HepG2 (cell line): ENCODE results near the gene RASIP1. TPM values are rescaled to one million over a fixed set of nuclear protein-coding genes. Genes with fewer than 3 reads are reported as not detected.

Experiments
- ATAC-seq: fragments of 200-7000 bp; cut with Tn5 transposase; 3 replicates; pipeline ENCODE4 v1.9.1; 2020; ENCODE audit warnings: mild to moderate bottlenecking, moderate library complexity
- BruUV-seq: library from RNA; stranded (reverse); fragments of 400-500 nt; replicated peaks from 2 replicates; lab custom pipeline; 2021; lab: Mats Ljungman, UMichigan
- CTCF ChIA-PET: fragments of 300-600 bp; formaldehyde crosslinking; extraction: SDS; loops from one replicate; lab custom pipeline; 2021; ENCODE audit warnings: low total read pairs, inconsistent platforms, low intra/inter-chr PET ratio; lab: Yijun Ruan, JAX
- POLR2A ChIA-PET: fragments of 350-600 bp; sonication (Branson Sonifier 250); formaldehyde crosslinking; loops from one replicate; lab custom pipeline; 2020; ENCODE audit warnings: antibody characterized with exemption, inconsistent platforms; lab: Yijun Ruan, JAX
- DNase-seq: peaks from one replicate; pipeline ENCODE4 v3.0.0-alpha.2; 2015; ENCODE audit warnings: low spot score
- FAIRE-seq: peaks from 3 replicates; lab custom pipeline; 2011; peaks lifted over from hg19 to GRCh38; lab: Jason Lieb, UNC
- H2AFZ ChIP-seq: one replicate; pipeline ENCODE4 v1.6.1; 2011; ENCODE audit warnings: low read length, inconsistent platforms
- H3K27ac ChIP-seq: fragments of 300-600 bp; 3 replicates; pipeline ENCODE4 v1.8.0; 2011; ENCODE audit warnings: mixed run types, mild to moderate bottlenecking, mixed read lengths, low read length, inconsistent platforms; ENCODE audit not compliant: insufficient read depth; ENCODE audit errors: extremely low read length
- H3K27me3 ChIP-seq, 2 experiments: fragments of 200-600 bp in 1 of 2; 2 replicates in 1 of 2; 3 replicates in 1 of 2; pipeline versions ENCODE4 v1.6.0 to v1.8.0; 2011; ENCODE audit warnings: low read length in 2 of 2, mild to moderate bottlenecking in 2 of 2, moderate library complexity in 2 of 2, inconsistent platforms in 1 of 2; ENCODE audit not compliant: insufficient read depth in 2 of 2, control insufficient read depth in 1 of 2
- H3K36me3 ChIP-seq, 2 experiments: fragments of 200-600 bp in 1 of 2; replicated peaks in 1 of 2; 2 replicates in 1 of 2; 3 replicates in 1 of 2; pipeline versions ENCODE4 v1.5.1 to v1.8.0; 2011; ENCODE audit warnings: low read length in 2 of 2, inconsistent platforms in 1 of 2; ENCODE audit not compliant: insufficient read depth in 2 of 2, control insufficient read depth in 1 of 2
- H3K4me1 ChIP-seq: 2 replicates; pipeline ENCODE4 v1.5.1; 2012; ENCODE audit warnings: low read length, inconsistent platforms; ENCODE audit not compliant: insufficient read depth
- H3K4me2 ChIP-seq: 2 replicates; pipeline ENCODE4 v1.6.0; 2011; ENCODE audit warnings: low read depth, low read length, inconsistent platforms
- H3K4me3 ChIP-seq, 3 experiments: fragments of 200-600 bp in 1 of 3; sonication (generic), shearing (Covaris generic) in 1 of 3; replicated peaks in 1 of 3; 2 replicates each; pipeline ENCODE4 v1.5.1; 2011 to 2016; ENCODE audit warnings: low read length in 3 of 3, inconsistent platforms in 2 of 3, low read depth in 2 of 3, mild to moderate bottlenecking in 2 of 3, control low read depth in 1 of 3, mixed read lengths in 1 of 3; ENCODE audit not compliant: insufficient read depth in 1 of 3
- H3K79me2 ChIP-seq: one replicate; pipeline ENCODE4 v1.6.1; 2011; ENCODE audit warnings: low read length, inconsistent platforms; ENCODE audit not compliant: insufficient read depth
- H3K9ac ChIP-seq: 2 replicates; pipeline ENCODE4 v1.6.0; 2011; ENCODE audit warnings: mild to moderate bottlenecking, low read depth, low read length, inconsistent platforms; ENCODE audit not compliant: insufficient read depth
- H3K9me3 ChIP-seq: 2 replicates; pipeline ENCODE4 v1.5.1; 2012; ENCODE audit warnings: mild to moderate bottlenecking, low read length
- H4K20me1 ChIP-seq: 2 replicates; pipeline ENCODE4 v1.6.0; 2011; ENCODE audit warnings: inconsistent platforms, mild to moderate bottlenecking, low read length, moderate library complexity; ENCODE audit not compliant: insufficient read depth
- ATF5 ChIP-seq: sonication (generic); formaldehyde crosslinking; IDR thresholded peaks from 2 replicates; pipeline ENCODE4 v1.4.0; 2020; ENCODE audit warnings: mild to moderate bottlenecking, low read depth, missing genetic modification reagents
- HDAC2 ChIP-seq: sonication (generic); formaldehyde crosslinking; IDR thresholded peaks from 2 replicates; pipeline ENCODE4 v1.4.0; 2020; ENCODE audit warnings: missing genetic modification reagents
- HMGA1 ChIP-seq: sonication (generic); formaldehyde crosslinking; conservative IDR thresholded peaks from 2 replicates; pipeline ENCODE4 v1.4.0; 2020; ENCODE audit warnings: missing genetic modification reagents
- HNRNPH1 ChIP-seq: fragments of 200-400 bp; formaldehyde crosslinking; optimal IDR thresholded peaks from 2 replicates; pipeline ENCODE3; 2017; ENCODE audit warnings: mild to moderate bottlenecking, low read depth, low read length
- HNRNPUL1 ChIP-seq: fragments of 200-400 bp; formaldehyde crosslinking; IDR thresholded peaks from 2 replicates; pipeline ENCODE4 v1.6.1; 2017; ENCODE audit warnings: low read depth, mild to moderate bottlenecking, low read length, moderate library complexity
- HOXA3 ChIP-seq: sonication (generic); formaldehyde crosslinking; IDR thresholded peaks from 2 replicates; pipeline ENCODE4 v1.5.0; 2020; ENCODE audit warnings: missing genetic modification reagents
- JUND ChIP-seq: sonication (generic); formaldehyde crosslinking; IDR thresholded peaks from 2 replicates; pipeline ENCODE4 v1.8.0; 2022; ENCODE audit warnings: mild to moderate bottlenecking, missing genetic modification reagents
- KDM5A ChIP-seq: fragments of 200-600 bp; sonication (generic); IDR thresholded peaks from 2 replicates; pipeline ENCODE4 v1.7.0; 2018; ENCODE audit warnings: antibody characterized with exemption, mild to moderate bottlenecking, low read length, borderline replicate concordance
- MAX ChIP-seq: IDR thresholded peaks from 2 replicates; pipeline ENCODE4 v1.6.1; 2012; ENCODE audit warnings: inconsistent platforms
- NRL ChIP-seq: sonication (generic); formaldehyde crosslinking; IDR thresholded peaks from 2 replicates; pipeline ENCODE4 v1.5.0; 2020; ENCODE audit warnings: missing genetic modification reagents, mild to moderate bottlenecking, moderate library complexity, borderline replicate concordance
- SOX5 ChIP-seq: IDR thresholded peaks from 2 replicates; pipeline ENCODE4 v1.6.1; 2016; ENCODE audit warnings: borderline replicate concordance
- SP140L ChIP-seq: sonication (generic); formaldehyde crosslinking; IDR thresholded peaks from 2 replicates; pipeline ENCODE4 v1.4.0; 2020; ENCODE audit warnings: missing genetic modification reagents, borderline replicate concordance
- U2AF2 ChIP-seq: fragments of 200-400 bp; formaldehyde crosslinking; IDR thresholded peaks from 2 replicates; pipeline ENCODE4 v1.6.1; 2017; ENCODE audit warnings: low read depth, mild to moderate bottlenecking, low read length
- WIZ ChIP-seq: sonication (generic); formaldehyde crosslinking; IDR thresholded peaks from 2 replicates; pipeline ENCODE4 v1.5.1; 2020; ENCODE audit warnings: mild to moderate bottlenecking, missing genetic modification reagents
- ZFP36 ChIP-seq: fragments of 150-350 bp; IDR thresholded peaks from 2 replicates; pipeline ENCODE4 v1.6.1; 2018; ENCODE audit warnings: borderline replicate concordance, low read length, low read depth; ENCODE audit not compliant: partially characterized antibody
- ZNF230 ChIP-seq: sonication (generic); formaldehyde crosslinking; IDR thresholded peaks from 2 replicates; pipeline ENCODE4 v1.4.0; 2020; ENCODE audit warnings: mild to moderate bottlenecking, missing genetic modification reagents
- ZNF564 ChIP-seq: sonication (generic); formaldehyde crosslinking; IDR thresholded peaks from 2 replicates; pipeline ENCODE4 v1.8.1; 2023; ENCODE audit warnings: mild to moderate bottlenecking, missing genetic modification reagents
- ZNF670 ChIP-seq: sonication (generic); formaldehyde crosslinking; IDR thresholded peaks from 2 replicates; pipeline ENCODE4 v1.8.0; 2022; ENCODE audit warnings: mild to moderate bottlenecking, missing genetic modification reagents, borderline replicate concordance
- ZNF792 ChIP-seq: IDR thresholded peaks from 2 replicates; pipeline ENCODE4 v1.6.1; 2016
- ZSCAN12 ChIP-seq: sonication (generic); formaldehyde crosslinking; IDR thresholded peaks from 2 replicates; pipeline ENCODE4 v1.9.0; 2021; ENCODE audit warnings: mild to moderate bottlenecking, missing genetic modification reagents
- WGBS: methylation state at CpG from one replicate; pipeline ENCODE4 v1.1.6; 2017; ENCODE audit warnings: low lambda C conversion rate; 5-methylcytosine and 5-hydroxymethylcytosine counted together
- in situ Hi-C: cut with HindIII; loops from 2 replicates; pipeline ENCODE4 v1.10.0; 2017; ENCODE audit warnings: low pct_unique_long_range_greater_than_20kb; ENCODE audit not compliant: extremely low pct_ligation_motif_present
- intact Hi-C: fragments of 100-400 bp; cut with micrococcal nuclease; formaldehyde crosslinking; loops from one replicate; pipeline ENCODE4 v1.10.0; 2022; ENCODE audit not compliant: unreplicated experiment
- polyA plus RNA-seq, 8 experiments: library from polyadenylated mRNA; depleted of rRNA in 3 of 8; stranded (reverse) in 7 of 8; unstranded in 1 of 8; fragments of >200 nt; fragmentation: Illumina TruSeq in 4 of 8; extraction: Trizol in 4 of 8; gene quantifications; 2 replicates each; pipeline versions ENCODE4 v1.2.1 to v1.2.3, GENCODE V29; 2011 to 2016; ENCODE audit warnings: low read depth in 4 of 8, missing spikeins in 1 of 8, mixed read lengths in 1 of 8; ENCODE audit not compliant: insufficient read depth in 1 of 8
- total RNA-seq, 5 experiments: library from RNA; depleted of rRNA; stranded (reverse); fragments of >200 nt; fragmentation: Illumina TruSeq; extraction: Trizol; gene quantifications; 2 replicates each; pipeline ENCODE4 v1.2.3, GENCODE V29; 2016; ENCODE audit warnings: low read depth in 1 of 5
- TF ChIP-seq, protein P1 (sequence below): sonication (generic); formaldehyde crosslinking; IDR thresholded peaks from 2 replicates; pipeline ENCODE4 v1.8.1; 2023; ENCODE audit warnings: mild to moderate bottlenecking, moderate library complexity, missing genetic modification reagents

Gene RASIP1
- total and polyA plus RNA-seq, 2 of the 13 experiments (the other 11 are each of a cell fraction or from before 2014, with no cell fraction given), result 0.44 to 0.58 TPM

DNA sequence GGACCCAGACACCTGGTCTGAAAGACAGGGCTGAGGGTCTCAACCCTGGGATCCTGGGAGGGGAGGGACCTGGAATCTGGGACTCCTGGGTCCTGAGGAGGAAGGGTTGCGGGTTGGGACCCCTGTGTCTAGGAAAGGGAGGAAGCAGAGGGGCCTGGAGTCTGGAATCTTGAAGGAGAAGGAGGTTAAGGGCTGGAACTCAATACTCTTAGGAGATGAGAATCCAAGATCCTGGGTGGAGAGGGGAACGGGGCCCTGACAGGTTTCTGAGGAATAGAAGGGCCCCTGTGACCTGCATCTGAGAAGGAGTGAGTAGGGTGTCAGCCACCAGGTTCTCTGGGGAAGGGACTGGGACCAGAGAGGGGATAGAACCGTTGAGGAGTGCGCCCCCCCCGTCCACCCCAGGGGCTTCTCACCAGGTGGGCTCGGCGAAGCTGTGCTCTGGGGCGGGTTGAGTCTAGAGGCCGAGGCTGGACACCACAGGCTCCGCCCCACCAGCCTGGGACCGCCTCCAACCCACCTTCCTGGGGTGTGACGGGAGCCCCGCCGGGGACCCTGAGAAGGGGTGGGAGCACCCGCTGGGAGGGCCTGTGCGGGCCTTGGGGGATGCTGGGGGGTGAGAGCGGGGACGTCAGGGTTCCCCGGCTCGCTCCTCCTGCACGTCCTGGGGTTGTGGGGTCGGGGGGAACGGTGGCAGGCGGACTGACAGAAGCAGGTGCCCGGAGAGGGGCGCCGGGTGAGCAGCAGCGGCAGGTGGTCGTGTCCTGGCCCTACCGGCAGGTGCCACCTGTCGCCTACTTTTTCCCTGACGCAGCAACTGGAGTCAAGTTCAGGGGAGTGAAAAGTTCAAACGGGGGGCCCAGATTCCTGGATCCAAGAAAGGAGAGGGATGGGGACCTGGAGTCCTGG is 20.9 kb downstream of the RASIP1 start, which contains the start of gene MAMSTR (continued):
- TF ChIP-seq ZFP36 (no peak), ZSCAN12 (no peak), ATF5 (CRISPR knock-in tag) (no peak), ZNF670 (CRISPR knock-in tag) (0 out of 2 replicates have a peak, but pooled peaks have one; percentile 6), HMGA1 (no peak), ZNF564 (CRISPR knock-in tag) (0 out of 2 replicates have a peak, but pooled peaks have one; percentile 40), MAX (peak; percentile 41), HDAC2 (CRISPR knock-in tag) (no peak)
- TF ChIP-seq, all 625 proteins: peak for 36

GRCh38 chr19:48718711-48719231 is 21.6 kb downstream of the RASIP1 start:
- Histone ChIP-seq H3K4me1 (peaks cover 51% of the 10 kb centered on the region), H3K27me3 (no peaks in the 10 kb centered on the region; a peak in 1 of 5 replicates), H2AFZ (no peak overlapping the region), H3K9ac (peak overlapping the region; percentile 81), H3K79me2 (peaks cover 3% of the 10 kb centered on the region), H3K4me3 (peak overlapping the region; percentile 68 to 85 (median 76)), H3K36me3 (no peaks in the 10 kb centered on the region), H3K9me3 (no peaks in the 10 kb centered on the region), H3K27ac (peak overlapping the region; percentile 74), H4K20me1 (no peaks in the 10 kb centered on the region), H3K4me2 (peak overlapping the region; percentile 99)
- ChIA-PET CTCF (no interaction called here), POLR2A (interaction anchor here (0.7 to 6.3 kb wide), 3 partner anchors 9 to 214 kb away, joined by 3 to 40 read pairs (median 3); no protein-coding TSS in a partner anchor)
- DNase-seq (peak; percentile 90), FAIRE-seq (peak; percentile 57), ATAC-seq (peak; percentile 0; the same call in 1 of the 3 replicates)
- 0% methylated on average over 10 of the region's 15 CpGs for WGBS
- no TSS peak for BruUV-seq
- intact Hi-C loops (no loop called here), in situ Hi-C loops (no loop called here)
- TF ChIP-seq KDM5A (no peak), SP140L (CRISPR knock-in tag) (no peak), JUND (CRISPR knock-in tag) (0 out of 2 replicates have a peak, but pooled peaks have one; percentile 30), ZNF230 (CRISPR knock-in tag) (no peak), ZNF792 (CRISPR knock-in tag) (0 out of 2 replicates have a peak, but pooled peaks have one; percentile 29), HOXA3 (CRISPR knock-in tag) (peak; percentile 61), U2AF2 (no peak), NRL (CRISPR knock-in tag) (peak; percentile 18; the same call in 1 of the 2 replicates), SOX5 (peak; percentile 51; the same call in 1 of the 2 replicates), HNRNPH1 (no peak), WIZ (no peak), HNRNPUL1 (no peak)
- TF ChIP-seq, protein P1, sequence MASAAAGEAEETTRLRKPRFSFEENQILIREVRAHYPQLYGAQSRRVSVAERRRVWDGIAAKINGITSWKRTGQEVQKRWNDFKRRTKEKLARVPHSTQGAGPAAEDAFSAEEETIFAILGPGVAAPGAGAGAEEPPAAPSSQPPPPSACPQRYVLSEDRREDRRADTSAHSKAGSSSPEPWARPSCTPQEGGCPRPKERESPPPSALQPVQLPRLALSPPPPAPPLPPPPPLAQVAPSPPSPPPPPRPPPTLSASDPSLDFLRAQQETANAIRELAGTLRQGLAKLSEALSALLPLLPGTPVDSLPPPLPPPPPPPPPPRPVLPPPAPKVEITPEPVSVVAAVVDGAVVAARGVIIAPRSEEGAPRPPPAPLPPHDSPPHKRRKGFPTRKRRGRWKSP (CRISPR knock-in tag), result 0 out of 2 replicates have a peak, but pooled peaks have one; percentile 27
